ENCODE measurements around the gene SGSM1.

Gene SGSM1

DNA sequence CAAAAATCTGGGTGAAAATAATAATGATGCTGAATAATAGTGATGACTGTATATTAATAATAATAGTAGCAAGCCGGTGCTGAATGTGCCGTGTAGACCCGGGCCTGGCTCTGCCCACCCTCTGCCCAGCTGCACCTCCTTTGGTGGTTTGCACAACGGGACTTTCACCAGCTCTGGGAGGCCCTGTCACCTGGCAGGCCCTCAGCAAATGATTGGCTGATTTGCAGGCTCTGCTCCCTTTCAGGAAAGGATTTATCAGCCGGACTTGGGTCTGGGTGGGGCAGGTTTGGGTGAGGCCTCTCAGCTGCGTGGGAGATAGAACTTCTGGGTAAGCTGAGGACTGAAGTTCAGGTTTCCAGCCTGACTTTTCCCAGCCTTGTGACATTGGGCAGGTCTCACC, 167.9 kb downstream of the SGSM1 start:
- Histone ChIP-seq H2AK5ac (ENCODE audit: low read length) (no peak overlapping the region), H2BK12ac (ENCODE audit: low read length) (no peak overlapping the region), H3K36me3 (ENCODE audit: control insufficient read depth in 1 of 2, insufficient read depth in 2 of 2, low read length in 2 of 2) (no peaks in the 10 kb centered on the region)

DNA sequence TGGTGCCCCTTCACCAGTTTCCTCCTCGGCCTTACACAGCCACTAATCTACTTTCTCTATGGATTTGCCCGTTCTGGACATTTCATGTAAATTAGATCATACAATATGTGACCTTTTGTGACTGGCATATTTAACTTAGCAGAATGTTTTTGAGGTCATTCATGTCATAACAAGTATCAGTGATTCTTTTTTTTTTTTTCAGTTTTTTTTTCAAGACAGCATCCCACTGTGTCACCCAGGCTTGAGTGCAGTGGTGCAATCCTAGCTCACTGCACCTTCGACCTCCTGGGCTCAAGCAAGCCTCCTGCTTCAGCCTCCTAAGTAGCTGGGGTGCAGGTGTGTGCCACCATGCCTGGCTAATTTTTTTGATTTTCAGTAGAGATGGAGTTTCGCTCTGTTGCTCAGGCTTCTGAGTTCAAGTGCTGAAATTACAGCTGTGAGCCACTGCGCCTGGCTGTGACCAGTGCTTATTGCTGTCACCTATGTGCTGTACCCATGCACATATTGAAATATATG, 169.2 kb downstream of the SGSM1 start:
- Histone ChIP-seq H3K79me1 (ENCODE audit: low read length) (peaks cover 4% of the 10 kb centered on the region), H2BK5ac (ENCODE audit: low read depth, low read length, poor library complexity) (no peak overlapping the region), H3K36me3 (ENCODE audit: control insufficient read depth in 1 of 2, insufficient read depth in 2 of 2, low read length in 2 of 2) (no peaks in the 10 kb centered on the region), H3K18ac (ENCODE audit: low read length) (no peak overlapping the region), H3K27me3 (ENCODE audit: insufficient read depth, low read length) (no peaks in the 10 kb centered on the region), H2AK5ac (ENCODE audit: low read length) (no peak overlapping the region), H3K9me3 (ENCODE audit: insufficient read depth, low read depth, low read length) (no peaks in the 10 kb centered on the region), H3K14ac (ENCODE audit: low read length) (no peak overlapping the region), H4K12ac (ENCODE audit: low read depth, low read length) (no peak overlapping the region), H2AFZ (ENCODE audit: insufficient read depth, low read length, poor library complexity) (no peak overlapping the region), H3K27ac (ENCODE audit: low read depth, low read length) (no peak overlapping the region), H3K4me1 (ENCODE audit: control insufficient read depth in 1 of 2, insufficient read depth in 2 of 2, low read length in 2 of 2) (peaks cover 2 to 10% of the 10 kb centered on the region in 2 experiments), H3K4ac (ENCODE audit: low read depth, low read length) (no peak overlapping the region), H3K23ac (ENCODE audit: low read length) (no peak overlapping the region), H3K4me3 (ENCODE audit: low read depth, low read length) (no peak overlapping the region), H3K4me2 (ENCODE audit: low read length) (no peak overlapping the region), H4K8ac (ENCODE audit: low read depth, low read length) (no peak overlapping the region), H3K9ac (ENCODE audit: low read length) (no peak overlapping the region), H3K79me2 (ENCODE audit: control insufficient read depth, insufficient read depth, low read length, poor library complexity) (no peaks in the 10 kb centered on the region), H2BK120ac (ENCODE audit: insufficient read depth, low read length, poor library complexity) (no peak overlapping the region), H2BK12ac (ENCODE audit: low read length) (no peak overlapping the region), H4K91ac (ENCODE audit: low read depth, low read length) (no peak overlapping the region)
- WGBS (ENCODE audit: extremely low coverage, insufficient coverage, insufficient read length): no CpG with 5 or more reads among the region's 5 CpGs
- no peak for DNase-seq

More for the DNA sequence above, 167.9 kb downstream of the SGSM1 start:
- no peak overlapping the region for H4K91ac ChIP-seq (ENCODE audit: low read depth, low read length)
- H3K14ac ChIP-seq (ENCODE audit: low read length): no peak overlapping the region
- H3K4me3 ChIP-seq (ENCODE audit: low read depth, low read length): no peak overlapping the region
- no peak overlapping the region for H2AFZ ChIP-seq (ENCODE audit: insufficient read depth, low read length, poor library complexity)
- no peak overlapping the region for H3K4ac ChIP-seq (ENCODE audit: low read depth, low read length)
- H3K9ac ChIP-seq (ENCODE audit: low read length): no peak overlapping the region
- H4K8ac ChIP-seq (ENCODE audit: low read depth, low read length): no peak overlapping the region
- H3K23ac ChIP-seq (ENCODE audit: low read length): no peak overlapping the region
- no peak overlapping the region for H4K12ac ChIP-seq (ENCODE audit: low read depth, low read length)
- H2BK120ac ChIP-seq (ENCODE audit: insufficient read depth, low read length, poor library complexity): no peak overlapping the region
- no CpG with 5 or more reads among the region's 6 CpGs for WGBS (ENCODE audit: extremely low coverage, insufficient coverage, insufficient read length)
- H3K4me2 ChIP-seq (ENCODE audit: low read length): no peak overlapping the region
- peaks cover 5% of the 10 kb centered on the region for H3K79me1 ChIP-seq (ENCODE audit: low read length)
- H3K27me3 ChIP-seq (ENCODE audit: insufficient read depth, low read length): no peaks in the 10 kb centered on the region
- no peak overlapping the region for H2BK5ac ChIP-seq (ENCODE audit: low read depth, low read length, poor library complexity)
- no peaks in the 10 kb centered on the region for H3K9me3 ChIP-seq (ENCODE audit: insufficient read depth, low read depth, low read length)
- H3K27ac ChIP-seq (ENCODE audit: low read depth, low read length): no peak overlapping the region
- peaks cover 8 to 16% of the 10 kb centered on the region in 2 experiments for H3K4me1 ChIP-seq (ENCODE audit: control insufficient read depth in 1 of 2, insufficient read depth in 2 of 2, low read length in 2 of 2)
- DNase-seq: no peak
- no peak overlapping the region for H3K18ac ChIP-seq (ENCODE audit: low read length)
- no peaks in the 10 kb centered on the region for H3K79me2 ChIP-seq (ENCODE audit: control insufficient read depth, insufficient read depth, low read length, poor library complexity)

DNA sequence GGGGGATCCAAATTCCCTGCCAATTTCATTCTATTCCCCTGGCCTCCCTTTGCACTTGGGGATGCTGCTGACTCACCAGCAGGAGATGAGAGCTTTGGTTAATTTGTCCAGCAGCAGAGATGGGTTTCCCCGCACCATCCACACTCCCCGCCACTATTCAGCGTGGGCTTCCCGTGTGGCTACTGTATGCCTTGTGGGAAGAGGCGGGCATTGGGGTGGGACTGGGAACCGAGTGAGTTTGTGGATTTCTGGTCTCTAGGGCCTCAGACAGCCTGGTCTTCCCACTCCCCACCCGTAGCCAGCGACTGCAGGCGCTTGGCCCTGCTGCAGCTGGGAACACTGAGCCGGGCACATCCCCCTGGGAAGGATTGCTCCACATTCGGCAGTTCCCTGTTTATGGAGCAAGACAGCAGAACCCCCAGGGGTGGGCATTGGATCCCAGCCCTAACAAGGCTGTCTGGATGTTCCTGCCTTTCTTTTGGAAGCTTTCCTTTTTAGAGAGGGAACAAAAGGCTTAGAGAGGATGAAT, 169.9 kb downstream of the SGSM1 start:
- Histone ChIP-seq H3K9me3 (ENCODE audit: insufficient read depth, low read depth, low read length) (no peaks in the 10 kb centered on the region), H3K9ac (ENCODE audit: low read length) (no peak overlapping the region), H2AK5ac (ENCODE audit: low read length) (no peak overlapping the region), H2AFZ (ENCODE audit: insufficient read depth, low read length, poor library complexity) (no peak overlapping the region), H3K79me2 (ENCODE audit: control insufficient read depth, insufficient read depth, low read length, poor library complexity) (no peaks in the 10 kb centered on the region), H2BK120ac (ENCODE audit: insufficient read depth, low read length, poor library complexity) (no peak overlapping the region), H2BK12ac (ENCODE audit: low read length) (no peak overlapping the region), H3K79me1 (ENCODE audit: low read length) (peaks cover 1% of the 10 kb centered on the region), H3K4me1 (ENCODE audit: control insufficient read depth in 1 of 2, insufficient read depth in 2 of 2, low read length in 2 of 2) (peaks cover 0 to 8% of the 10 kb centered on the region in 2 experiments), H3K4me3 (ENCODE audit: low read depth, low read length) (no peak overlapping the region), H3K4me2 (ENCODE audit: low read length) (no peak overlapping the region), H4K8ac (ENCODE audit: low read depth, low read length) (no peak overlapping the region), H3K36me3 (ENCODE audit: control insufficient read depth in 1 of 2, insufficient read depth in 2 of 2, low read length in 2 of 2) (no peaks in the 10 kb centered on the region), H3K18ac (ENCODE audit: low read length) (no peak overlapping the region), H3K4ac (ENCODE audit: low read depth, low read length) (no peak overlapping the region), H4K91ac (ENCODE audit: low read depth, low read length) (no peak overlapping the region), H2BK5ac (ENCODE audit: low read depth, low read length, poor library complexity) (no peak overlapping the region), H3K27me3 (ENCODE audit: insufficient read depth, low read length) (no peaks in the 10 kb centered on the region), H3K14ac (ENCODE audit: low read length) (no peak overlapping the region), H3K23ac (ENCODE audit: low read length) (no peak overlapping the region), H3K27ac (ENCODE audit: low read depth, low read length) (no peak overlapping the region), H4K12ac (ENCODE audit: low read depth, low read length) (no peak overlapping the region)
- WGBS (ENCODE audit: extremely low coverage, insufficient coverage, insufficient read length): no CpG with 5 or more reads among the region's 11 CpGs
- no peak for DNase-seq

DNA sequence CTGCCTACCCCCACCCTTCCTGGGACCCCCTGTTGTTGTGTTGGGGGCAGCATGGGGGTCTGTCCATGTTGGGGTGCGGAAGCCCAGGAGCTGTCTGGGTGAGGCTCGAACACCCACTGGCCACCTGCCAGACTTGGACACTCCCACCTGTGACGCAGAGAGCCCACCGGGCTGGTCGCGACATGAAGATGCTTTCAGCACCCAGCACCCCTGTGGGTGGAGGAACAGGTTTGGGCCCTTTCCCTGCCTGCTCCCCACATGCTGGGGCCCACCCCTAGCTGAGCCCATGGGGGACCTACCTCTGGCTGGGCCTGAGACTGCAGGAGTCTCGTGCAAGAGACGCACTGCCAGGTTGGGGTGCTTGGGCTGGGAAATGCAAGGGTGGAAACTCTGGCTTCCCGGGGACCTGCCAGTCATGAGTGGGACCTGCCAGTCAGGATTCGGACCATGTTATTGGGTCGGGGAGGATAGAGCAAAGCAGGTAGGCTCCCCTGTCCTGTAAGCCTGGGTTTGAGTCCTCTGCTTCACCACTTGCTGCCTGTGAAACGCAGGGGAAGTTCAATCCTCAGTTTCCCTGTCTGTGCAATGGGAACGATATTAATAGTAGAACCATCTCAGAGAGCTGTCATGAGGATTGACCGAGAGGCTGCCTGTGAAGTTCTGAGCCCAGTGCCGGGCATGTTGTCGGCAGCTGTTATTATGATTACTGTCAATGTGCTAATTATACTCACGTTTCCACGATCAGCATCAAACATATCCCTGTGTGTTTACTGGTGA, 170.6 kb downstream of the SGSM1 start:
- H2BK5ac ChIP-seq (ENCODE audit: low read depth, low read length, poor library complexity): no peak overlapping the region
- no peak overlapping the region for H3K27ac ChIP-seq (ENCODE audit: low read depth, low read length)
- no peak overlapping the region for H3K4me3 ChIP-seq (ENCODE audit: low read depth, low read length)
- H3K23ac ChIP-seq (ENCODE audit: low read length): no peak overlapping the region
- no peaks in the 10 kb centered on the region for H3K79me2 ChIP-seq (ENCODE audit: control insufficient read depth, insufficient read depth, low read length, poor library complexity)
- no peaks in the 10 kb centered on the region for H3K9me3 ChIP-seq (ENCODE audit: insufficient read depth, low read depth, low read length)
- H2AK5ac ChIP-seq (ENCODE audit: low read length): no peak overlapping the region
- H3K79me1 ChIP-seq (ENCODE audit: low read length): no peaks in the 10 kb centered on the region
- H3K18ac ChIP-seq (ENCODE audit: low read length): no peak overlapping the region
- H2BK120ac ChIP-seq (ENCODE audit: insufficient read depth, low read length, poor library complexity): no peak overlapping the region
- H2BK12ac ChIP-seq (ENCODE audit: low read length): no peak overlapping the region
- DNase-seq: no peak
- no peak overlapping the region for H3K14ac ChIP-seq (ENCODE audit: low read length)
- H3K4me1 ChIP-seq (ENCODE audit: control insufficient read depth in 1 of 2, insufficient read depth in 2 of 2, low read length in 2 of 2): peaks cover 0 to 8% of the 10 kb centered on the region in 2 experiments
- no peak overlapping the region for H4K91ac ChIP-seq (ENCODE audit: low read depth, low read length)
- no peak overlapping the region for H4K8ac ChIP-seq (ENCODE audit: low read depth, low read length)
- H3K4ac ChIP-seq (ENCODE audit: low read depth, low read length): no peak overlapping the region
- no CpG with 5 or more reads among the region's 18 CpGs for WGBS (ENCODE audit: extremely low coverage, insufficient coverage, insufficient read length)
- H4K12ac ChIP-seq (ENCODE audit: low read depth, low read length): no peak overlapping the region
- H3K36me3 ChIP-seq (ENCODE audit: control insufficient read depth in 1 of 2, insufficient read depth in 2 of 2, low read length in 2 of 2): no peaks in the 10 kb centered on the region
- no peak overlapping the region for H3K9ac ChIP-seq (ENCODE audit: low read length)
- H2AFZ ChIP-seq (ENCODE audit: insufficient read depth, low read length, poor library complexity): no peak overlapping the region
- H3K27me3 ChIP-seq (ENCODE audit: insufficient read depth, low read length): no peaks in the 10 kb centered on the region
- H3K4me2 ChIP-seq (ENCODE audit: low read length): no peak overlapping the region

All from trophoblast cell (in vitro differentiated cells and primary cell).